GM23338 (cell line): ENCODE data around the gene RAD50. TPM values are rescaled to one million over a fixed set of nuclear protein-coding genes. Genes with fewer than 3 reads are reported as not detected.

Experiments
- ATAC-seq: fragments of 200-7000 bp; cut with Tn5 transposase; 3 replicates; pipeline ENCODE4 v1.9.1; 2020
- DNase-seq: peaks from one replicate; pipeline ENCODE4 v3.0.0-alpha.2; 2015; ENCODE audit warnings: low spot score
- H2AFZ ChIP-seq: fragments of 200-600 bp; sonication (generic); 2 replicates; pipeline ENCODE4 v1.8.0; 2016; ENCODE audit warnings: antibody characterized with exemption, mild to moderate bottlenecking, moderate library complexity
- H3F3A ChIP-seq: fragments of 200-600 bp; sonication (generic); replicated peaks from 2 replicates; pipeline ENCODE4 v1.8.0; 2017; ENCODE audit warnings: antibody characterized with exemption, mixed run types, low read depth
- H3K27ac ChIP-seq: fragments of 200-600 bp; sonication (generic); 2 replicates; pipeline ENCODE4 v1.6.1; 2016; ENCODE audit warnings: low read depth
- H3K27me3 ChIP-seq: fragments of 200-600 bp; sonication (generic); 2 replicates; pipeline ENCODE4 v1.8.0; 2016; ENCODE audit warnings: mild to moderate bottlenecking, mixed run types, moderate library complexity; ENCODE audit not compliant: insufficient read depth
- H3K36me3 ChIP-seq: fragments of 200-600 bp; sonication (generic); 2 replicates; pipeline ENCODE4 v1.8.0; 2016; ENCODE audit warnings: mild to moderate bottlenecking; ENCODE audit not compliant: insufficient read depth
- H3K4me1 ChIP-seq: fragments of 200-600 bp; sonication (generic); 2 replicates; pipeline ENCODE4 v1.8.0; 2016; ENCODE audit warnings: mild to moderate bottlenecking, moderate library complexity; ENCODE audit not compliant: insufficient read depth
- H3K4me2 ChIP-seq: fragments of 200-600 bp; sonication (generic); 2 replicates; pipeline ENCODE4 v1.7.1; 2017; ENCODE audit warnings: mixed run types
- H3K4me3 ChIP-seq: fragments of 200-600 bp; sonication (generic); 2 replicates; pipeline ENCODE4 v1.6.1; 2016; ENCODE audit warnings: mixed run types
- H3K79me2 ChIP-seq: fragments of 200-600 bp; sonication (generic); replicated peaks from 2 replicates; pipeline ENCODE4 v1.8.0; 2017; ENCODE audit warnings: mild to moderate bottlenecking; ENCODE audit not compliant: insufficient read depth
- H3K9me2 ChIP-seq: fragments of 200-600 bp; sonication (generic); 2 replicates; pipeline ENCODE4 v1.8.0; 2017; ENCODE audit not compliant: insufficient read depth
- H4K20me1 ChIP-seq: fragments of 200-600 bp; sonication (generic); replicated peaks from 2 replicates; pipeline ENCODE4 v1.8.0; 2017; ENCODE audit warnings: mild to moderate bottlenecking; ENCODE audit not compliant: insufficient read depth
- H3K27ac Mint-ChIP-seq: 2 replicates; pipeline ENCODE4 v1.8.0; 2020; ENCODE audit warnings: inconsistent platforms, mild to moderate bottlenecking, moderate library complexity, mixed read lengths
- H3K27me3 Mint-ChIP-seq: 3 replicates; pipeline ENCODE4 v1.8.0; 2022; ENCODE audit warnings: low read depth, mild to moderate bottlenecking, moderate library complexity, mixed read lengths, inconsistent platforms; ENCODE audit not compliant: insufficient read depth, poor library complexity
- H3K36me3 Mint-ChIP-seq: 3 replicates; pipeline ENCODE4 v1.8.0; 2021; ENCODE audit warnings: low read depth, mild to moderate bottlenecking, inconsistent platforms, moderate library complexity, mixed read lengths
- H3K4me1 Mint-ChIP-seq: 3 replicates; pipeline ENCODE4 v1.8.0; 2020; ENCODE audit warnings: mild to moderate bottlenecking, inconsistent platforms, mixed read lengths
- H3K4me3 Mint-ChIP-seq: 3 replicates; pipeline ENCODE4 v1.8.0; 2021; ENCODE audit warnings: moderate library complexity, mild to moderate bottlenecking, inconsistent platforms, mixed read lengths
- H3K9me3 Mint-ChIP-seq: 3 replicates; pipeline ENCODE4 v1.8.0; 2020; ENCODE audit warnings: moderate library complexity, mild to moderate bottlenecking, inconsistent platforms, mixed read lengths
- EZH2phosphoT487 ChIP-seq: fragments of 200-600 bp; sonication (generic); IDR thresholded peaks from one replicate; pipeline ENCODE4 v1.8.1; 2018; ENCODE audit warnings: antibody characterized with exemption; ENCODE audit not compliant: unreplicated experiment
- ZNF114 ChIP-seq: fragments of 250-450 bp; sonication (Bioruptor Pico); IDR thresholded peaks from 2 replicates; pipeline ENCODE4 v1.5.0; 2020; ENCODE audit warnings: mild to moderate bottlenecking, moderate library complexity
- ZNF331 ChIP-seq: fragments of 250-450 bp; sonication (Bioruptor Pico); IDR thresholded peaks from 2 replicates; pipeline ENCODE4 v1.5.0; 2020; ENCODE audit warnings: low read depth, mild to moderate bottlenecking, moderate library complexity
- polyA plus RNA-seq: library from polyadenylated mRNA; unstranded; fragments of >200 nt; fragmentation: Nextera tagmentation; extraction: Ambion mirVana; gene quantifications from 2 replicates; pipeline ENCODE4 v1.2.1, GENCODE V29; 2016
- total RNA-seq: library from RNA; depleted of rRNA; stranded (reverse); fragments of >200 nt; shearing (Covaris generic); gene quantifications from 2 replicates; pipeline ENCODE4 v1.2.3, GENCODE V29; 2014
- TF ChIP-seq, protein P1 (sequence below): fragments of 250-450 bp; sonication (Bioruptor Pico); IDR thresholded peaks from 2 replicates; pipeline ENCODE4 v1.5.0; 2020; ENCODE audit warnings: mild to moderate bottlenecking, moderate library complexity

RAD50 gene
- total and polyA plus RNA-seq, 2 experiments from 2014 or later: 27.0 to 52.2 TPM

GRCh38 chr5:132557478-132558172 lies 848 bp downstream of the RAD50 start (continued):
- TF ChIP-seq, protein P1, sequence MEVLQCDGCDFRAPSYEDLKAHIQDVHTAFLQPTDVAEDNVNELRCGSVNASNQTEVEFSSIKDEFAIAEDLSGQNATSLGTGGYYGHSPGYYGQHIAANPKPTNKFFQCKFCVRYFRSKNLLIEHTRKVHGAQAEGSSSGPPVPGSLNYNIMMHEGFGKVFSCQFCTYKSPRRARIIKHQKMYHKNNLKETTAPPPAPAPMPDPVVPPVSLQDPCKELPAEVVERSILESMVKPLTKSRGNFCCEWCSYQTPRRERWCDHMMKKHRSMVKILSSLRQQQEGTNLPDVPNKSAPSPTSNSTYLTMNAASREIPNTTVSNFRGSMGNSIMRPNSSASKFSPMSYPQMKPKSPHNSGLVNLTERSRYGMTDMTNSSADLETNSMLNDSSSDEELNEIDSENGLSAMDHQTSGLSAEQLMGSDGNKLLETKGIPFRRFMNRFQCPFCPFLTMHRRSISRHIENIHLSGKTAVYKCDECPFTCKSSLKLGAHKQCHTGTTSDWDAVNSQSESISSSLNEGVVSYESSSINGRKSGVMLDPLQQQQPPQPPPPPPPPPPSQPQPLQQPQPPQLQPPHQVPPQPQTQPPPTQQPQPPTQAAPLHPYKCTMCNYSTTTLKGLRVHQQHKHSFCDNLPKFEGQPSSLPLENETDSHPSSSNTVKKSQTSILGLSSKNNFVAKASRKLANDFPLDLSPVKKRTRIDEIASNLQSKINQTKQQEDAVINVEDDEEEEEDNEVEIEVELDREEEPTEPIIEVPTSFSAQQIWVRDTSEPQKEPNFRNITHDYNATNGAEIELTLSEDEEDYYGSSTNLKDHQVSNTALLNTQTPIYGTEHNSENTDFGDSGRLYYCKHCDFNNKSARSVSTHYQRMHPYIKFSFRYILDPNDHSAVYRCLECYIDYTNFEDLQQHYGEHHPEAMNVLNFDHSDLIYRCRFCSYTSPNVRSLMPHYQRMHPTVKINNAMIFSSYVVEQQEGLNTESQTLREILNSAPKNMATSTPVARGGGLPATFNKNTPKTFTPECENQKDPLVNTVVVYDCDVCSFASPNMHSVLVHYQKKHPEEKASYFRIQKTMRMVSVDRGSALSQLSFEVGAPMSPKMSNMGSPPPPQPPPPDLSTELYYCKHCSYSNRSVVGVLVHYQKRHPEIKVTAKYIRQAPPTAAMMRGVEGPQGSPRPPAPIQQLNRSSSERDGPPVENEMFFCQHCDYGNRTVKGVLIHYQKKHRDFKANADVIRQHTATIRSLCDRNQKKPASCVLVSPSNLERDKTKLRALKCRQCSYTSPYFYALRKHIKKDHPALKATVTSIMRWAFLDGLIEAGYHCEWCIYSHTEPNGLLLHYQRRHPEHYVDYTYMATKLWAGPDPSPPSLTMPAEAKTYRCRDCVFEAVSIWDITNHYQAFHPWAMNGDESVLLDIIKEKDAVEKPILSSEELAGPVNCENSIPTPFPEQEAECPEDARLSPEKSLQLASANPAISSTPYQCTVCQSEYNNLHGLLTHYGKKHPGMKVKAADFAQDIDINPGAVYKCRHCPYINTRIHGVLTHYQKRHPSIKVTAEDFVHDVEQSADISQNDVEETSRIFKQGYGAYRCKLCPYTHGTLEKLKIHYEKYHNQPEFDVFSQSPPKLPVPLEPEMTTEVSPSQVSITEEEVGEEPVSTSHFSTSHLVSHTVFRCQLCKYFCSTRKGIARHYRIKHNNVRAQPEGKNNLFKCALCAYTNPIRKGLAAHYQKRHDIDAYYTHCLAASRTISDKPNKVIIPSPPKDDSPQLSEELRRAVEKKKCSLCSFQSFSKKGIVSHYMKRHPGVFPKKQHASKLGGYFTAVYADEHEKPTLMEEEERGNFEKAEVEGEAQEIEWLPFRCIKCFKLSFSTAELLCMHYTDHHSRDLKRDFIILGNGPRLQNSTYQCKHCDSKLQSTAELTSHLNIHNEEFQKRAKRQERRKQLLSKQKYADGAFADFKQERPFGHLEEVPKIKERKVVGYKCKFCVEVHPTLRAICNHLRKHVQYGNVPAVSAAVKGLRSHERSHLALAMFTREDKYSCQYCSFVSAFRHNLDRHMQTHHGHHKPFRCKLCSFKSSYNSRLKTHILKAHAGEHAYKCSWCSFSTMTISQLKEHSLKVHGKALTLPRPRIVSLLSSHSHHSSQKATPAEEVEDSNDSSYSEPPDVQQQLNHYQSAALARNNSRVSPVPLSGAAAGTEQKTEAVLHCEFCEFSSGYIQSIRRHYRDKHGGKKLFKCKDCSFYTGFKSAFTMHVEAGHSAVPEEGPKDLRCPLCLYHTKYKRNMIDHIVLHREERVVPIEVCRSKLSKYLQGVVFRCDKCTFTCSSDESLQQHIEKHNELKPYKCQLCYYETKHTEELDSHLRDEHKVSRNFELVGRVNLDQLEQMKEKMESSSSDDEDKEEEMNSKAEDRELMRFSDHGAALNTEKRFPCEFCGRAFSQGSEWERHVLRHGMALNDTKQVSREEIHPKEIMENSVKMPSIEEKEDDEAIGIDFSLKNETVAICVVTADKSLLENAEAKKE: no peak
- TF ChIP-seq ZNF114 (CRISPR knock-in tag) (no peak), EZH2phosphoT487 (no peak)

GRCh38 chr5:132559383-132560060 lies 2.7 kb downstream of the RAD50 start:
- DNase-seq: no peak
- Histone ChIP-seq H3K36me3 (peaks cover 11% of the 10 kb centered on the region), H3K27me3 (no peaks in the 10 kb centered on the region), H3K9me2 (no peaks in the 10 kb centered on the region), H3F3A (0 out of 2 replicates have a peak, but pooled peaks cover 3% of the 10 kb centered on the region), H3K27ac (no peak overlapping the region), H4K20me1 (no peaks in the 10 kb centered on the region), H3K79me2 (peaks cover 33% of the 10 kb centered on the region), H2AFZ (no peak overlapping the region), H3K4me1 (peaks cover 7% of the 10 kb centered on the region; the same call in 1 of the 2 replicates), H3K4me3 (no peak overlapping the region), H3K4me2 (no peak overlapping the region)
- peaks cover 7% of the 10 kb centered on the region for H3K4me1 Mint-ChIP-seq
- H3K4me3 Mint-ChIP-seq: no peak overlapping the region
- no peaks in the 10 kb centered on the region; the same call in 2 of the 3 replicates for H3K9me3 Mint-ChIP-seq
- H3K36me3 Mint-ChIP-seq: no peaks in the 10 kb centered on the region; the same call in 2 of the 3 replicates
- H3K27me3 Mint-ChIP-seq: peaks cover 2% of the 10 kb centered on the region
- ATAC-seq: no peak
- H3K27ac Mint-ChIP-seq: no peak overlapping the region
- TF ChIP-seq EZH2phosphoT487 (no peak), ZNF331 (no peak)
